HepG2 (cell line): ENCODE data around the gene LSM2. TPM values are rescaled to one million over a fixed set of nuclear protein-coding genes. Genes with fewer than 3 reads are reported as not detected.
A peak's percentile ranks its signal among the peaks of the same experiment; 100 is the strongest.

Source experiments
- AHR ChIP-seq: IDR thresholded peaks from 2 replicates; pipeline ENCODE4 v1.6.1; 2018; ENCODE audit warnings: missing genetic modification reagents, missing compliant biosample characterization
- GTF2F1 ChIP-seq: fragments of 150-350 bp; IDR thresholded peaks from 2 replicates; pipeline ENCODE4 v1.6.1; 2014; ENCODE audit warnings: low read length
- KDM6A ChIP-seq: IDR thresholded peaks from 2 replicates; pipeline ENCODE4 v1.6.1; 2016; ENCODE audit warnings: low read depth
- MIER2 ChIP-seq: IDR thresholded peaks from 2 replicates; pipeline ENCODE4 v1.6.1; 2016; ENCODE audit warnings: missing biosample characterization, missing genetic modification reagents
- RAD51 ChIP-seq: fragments of 450-650 bp; IDR thresholded peaks from 2 replicates; pipeline ENCODE4 v1.6.1; 2016; ENCODE audit warnings: borderline replicate concordance
- RBFOX2 ChIP-seq: fragments of 200-400 bp; formaldehyde crosslinking; IDR thresholded peaks from 2 replicates; pipeline ENCODE4 v1.6.1; 2017; ENCODE audit warnings: low read depth, mild to moderate bottlenecking, low read length
- REL ChIP-seq: sonication (generic); formaldehyde crosslinking; conservative IDR thresholded peaks from 2 replicates; pipeline ENCODE4 v1.8.0; 2022; ENCODE audit warnings: mild to moderate bottlenecking, missing genetic modification reagents, moderate library complexity
- XRCC5 ChIP-seq: fragments of 200-400 bp; formaldehyde crosslinking; optimal IDR thresholded peaks from 2 replicates; pipeline ENCODE3; 2017; ENCODE audit warnings: mild to moderate bottlenecking, low read length
- ZBTB42 ChIP-seq: sonication (generic); formaldehyde crosslinking; IDR thresholded peaks from 2 replicates; pipeline ENCODE4 v1.5.0; 2020; ENCODE audit warnings: mild to moderate bottlenecking, missing genetic modification reagents
- ZFY ChIP-seq: sonication (generic); formaldehyde crosslinking; IDR thresholded peaks from 2 replicates; pipeline ENCODE4 v1.4.0; 2020; ENCODE audit warnings: missing genetic modification reagents
- ZNF142 ChIP-seq: sonication (generic); formaldehyde crosslinking; IDR thresholded peaks from 2 replicates; pipeline ENCODE4 v1.4.0; 2020; ENCODE audit warnings: missing genetic modification reagents
- ZNF180 ChIP-seq: sonication (generic); formaldehyde crosslinking; IDR thresholded peaks from 2 replicates; pipeline ENCODE4 v1.4.0; 2020; ENCODE audit warnings: low read depth, missing genetic modification reagents, borderline replicate concordance
- ZNF205 ChIP-seq: IDR thresholded peaks from 2 replicates; pipeline ENCODE4 v1.6.1; 2018; ENCODE audit warnings: missing biosample characterization, missing genetic modification reagents
- ZNF678 ChIP-seq: sonication (generic); formaldehyde crosslinking; IDR thresholded peaks from 2 replicates; pipeline ENCODE4 v1.4.0; 2020; ENCODE audit warnings: mild to moderate bottlenecking, missing genetic modification reagents
- ZNF792 ChIP-seq: IDR thresholded peaks from 2 replicates; pipeline ENCODE4 v1.6.1; 2016
- polyA plus RNA-seq, 8 experiments: library from polyadenylated mRNA; depleted of rRNA in 3 of 8; stranded (reverse) in 7 of 8; unstranded in 1 of 8; fragments of >200 nt; fragmentation: Illumina TruSeq in 4 of 8; extraction: Trizol in 4 of 8; gene quantifications; 2 replicates each; pipeline versions ENCODE4 v1.2.1 to v1.2.3, GENCODE V29; 2011 to 2016; ENCODE audit warnings: low read depth in 4 of 8, missing spikeins in 1 of 8, mixed read lengths in 1 of 8; ENCODE audit not compliant: insufficient read depth in 1 of 8
- total RNA-seq, 5 experiments: library from RNA; depleted of rRNA; stranded (reverse); fragments of >200 nt; fragmentation: Illumina TruSeq; extraction: Trizol; gene quantifications; 2 replicates each; pipeline ENCODE4 v1.2.3, GENCODE V29; 2016; ENCODE audit warnings: low read depth in 1 of 5
- TF ChIP-seq, protein P1 (sequence below): sonication (generic); formaldehyde crosslinking; IDR thresholded peaks from 2 replicates; pipeline ENCODE4 v1.8.1; 2022; ENCODE audit warnings: mild to moderate bottlenecking, missing genetic modification reagents
- TF ChIP-seq, protein P2 (sequence below): sonication (generic); formaldehyde crosslinking; conservative IDR thresholded peaks from 2 replicates; pipeline ENCODE4 v1.4.0; 2020; ENCODE audit warnings: mild to moderate bottlenecking, missing genetic modification reagents, moderate library complexity

The LSM2 gene
- total and polyA plus RNA-seq, 2 of the 13 experiments (the other 11 are each of a cell fraction or from before 2014, with no cell fraction given) = 69.4 to 90.5 TPM

DNA sequence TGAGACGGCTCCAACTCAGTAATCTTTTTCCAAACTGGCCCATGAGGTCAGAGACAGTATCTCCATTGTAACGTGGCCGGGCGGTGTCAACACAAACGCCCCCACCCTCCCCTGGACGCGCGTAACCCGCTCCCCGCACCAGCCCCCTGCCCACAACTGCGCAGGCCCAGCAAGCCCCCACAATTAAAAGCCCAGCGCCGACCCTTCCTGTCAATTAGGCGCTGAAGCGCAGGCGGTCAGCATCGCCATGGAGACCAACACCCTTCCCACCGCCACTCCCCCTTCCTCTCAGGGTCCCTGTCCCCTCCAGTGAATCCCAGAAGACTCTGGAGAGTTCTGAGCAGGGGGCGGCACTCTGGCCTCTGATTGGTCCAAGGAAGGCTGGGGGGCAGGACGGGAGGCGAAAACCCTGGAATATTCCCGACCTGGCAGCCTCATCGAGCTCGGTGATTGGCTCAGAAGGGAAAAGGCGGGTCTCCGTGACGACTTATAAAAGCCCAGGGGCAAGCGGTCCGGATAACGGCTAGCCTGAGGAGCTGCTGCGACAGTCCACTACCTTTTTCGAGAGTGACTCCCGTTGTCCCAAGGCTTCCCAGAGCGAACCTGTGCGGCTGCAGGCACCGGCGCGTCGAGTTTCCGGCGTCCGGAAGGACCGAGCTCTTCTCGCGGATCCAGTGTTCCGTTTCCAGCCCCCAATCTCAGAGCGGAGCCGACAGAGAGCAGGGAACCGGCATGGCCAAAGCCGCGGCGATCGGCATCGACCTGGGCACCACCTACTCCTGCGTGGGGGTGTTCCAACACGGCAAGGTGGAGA is 8.5 kb upstream of the LSM2 start, which contains the start of the genes HSPA1A and HSPA1L (continued):
- TF ChIP-seq ZNF142 (CRISPR knock-in tag) (0 out of 2 replicates have a peak, but pooled peaks have one; percentile 51), GTF2F1 (no peak; the same call in 1 of the 2 replicates), RAD51 (no peak), ZBTB42 (CRISPR knock-in tag) (no peak), KDM6A (CRISPR knock-in tag) (no peak), ZNF792 (CRISPR knock-in tag) (peak; percentile 25; the same call in 1 of the 2 replicates), ZFY (no peak), MIER2 (CRISPR knock-in tag) (no peak), REL (peak; percentile 76; the same call in 1 of the 2 replicates), ZNF180 (CRISPR knock-in tag) (no peak), RBFOX2 (peak; percentile 77), XRCC5 (no peak), ZNF678 (no peak), AHR (CRISPR knock-in tag) (0 out of 2 replicates have a peak, but pooled peaks have one; percentile 71), ZNF205 (CRISPR knock-in tag) (peak; percentile 80; the same call in 1 of the 2 replicates)
- TF ChIP-seq, protein P1, sequence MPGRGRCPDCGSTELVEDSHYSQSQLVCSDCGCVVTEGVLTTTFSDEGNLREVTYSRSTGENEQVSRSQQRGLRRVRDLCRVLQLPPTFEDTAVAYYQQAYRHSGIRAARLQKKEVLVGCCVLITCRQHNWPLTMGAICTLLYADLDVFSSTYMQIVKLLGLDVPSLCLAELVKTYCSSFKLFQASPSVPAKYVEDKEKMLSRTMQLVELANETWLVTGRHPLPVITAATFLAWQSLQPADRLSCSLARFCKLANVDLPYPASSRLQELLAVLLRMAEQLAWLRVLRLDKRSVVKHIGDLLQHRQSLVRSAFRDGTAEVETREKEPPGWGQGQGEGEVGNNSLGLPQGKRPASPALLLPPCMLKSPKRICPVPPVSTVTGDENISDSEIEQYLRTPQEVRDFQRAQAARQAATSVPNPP (CRISPR knock-in tag) = no peak
- TF ChIP-seq, protein P2, sequence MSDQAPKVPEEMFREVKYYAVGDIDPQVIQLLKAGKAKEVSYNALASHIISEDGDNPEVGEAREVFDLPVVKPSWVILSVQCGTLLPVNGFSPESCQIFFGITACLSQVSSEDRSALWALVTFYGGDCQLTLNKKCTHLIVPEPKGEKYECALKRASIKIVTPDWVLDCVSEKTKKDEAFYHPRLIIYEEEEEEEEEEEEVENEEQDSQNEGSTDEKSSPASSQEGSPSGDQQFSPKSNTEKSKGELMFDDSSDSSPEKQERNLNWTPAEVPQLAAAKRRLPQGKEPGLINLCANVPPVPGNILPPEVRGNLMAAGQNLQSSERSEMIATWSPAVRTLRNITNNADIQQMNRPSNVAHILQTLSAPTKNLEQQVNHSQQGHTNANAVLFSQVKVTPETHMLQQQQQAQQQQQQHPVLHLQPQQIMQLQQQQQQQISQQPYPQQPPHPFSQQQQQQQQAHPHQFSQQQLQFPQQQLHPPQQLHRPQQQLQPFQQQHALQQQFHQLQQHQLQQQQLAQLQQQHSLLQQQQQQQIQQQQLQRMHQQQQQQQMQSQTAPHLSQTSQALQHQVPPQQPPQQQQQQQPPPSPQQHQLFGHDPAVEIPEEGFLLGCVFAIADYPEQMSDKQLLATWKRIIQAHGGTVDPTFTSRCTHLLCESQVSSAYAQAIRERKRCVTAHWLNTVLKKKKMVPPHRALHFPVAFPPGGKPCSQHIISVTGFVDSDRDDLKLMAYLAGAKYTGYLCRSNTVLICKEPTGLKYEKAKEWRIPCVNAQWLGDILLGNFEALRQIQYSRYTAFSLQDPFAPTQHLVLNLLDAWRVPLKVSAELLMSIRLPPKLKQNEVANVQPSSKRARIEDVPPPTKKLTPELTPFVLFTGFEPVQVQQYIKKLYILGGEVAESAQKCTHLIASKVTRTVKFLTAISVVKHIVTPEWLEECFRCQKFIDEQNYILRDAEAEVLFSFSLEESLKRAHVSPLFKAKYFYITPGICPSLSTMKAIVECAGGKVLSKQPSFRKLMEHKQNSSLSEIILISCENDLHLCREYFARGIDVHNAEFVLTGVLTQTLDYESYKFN (CRISPR knock-in tag) = no peak
